GM19328 (cell line): ENCODE data around the gene DSC2.

Experiments
- ATAC-seq: cut with Tn5 transposase; IDR thresholded peaks from one replicate; pipeline ENCODE4 v1.9.1; 2021; ENCODE audit warnings: mild to moderate bottlenecking, moderate library complexity; ENCODE audit not compliant: unreplicated experiment

The DSC2 gene

GRCh38 chr18:31099450-31100230 is 2.6 kb downstream of the DSC2 start:
- no peak for ATAC-seq

GRCh38 chr18:31098878-31099277 is 3.3 kb downstream of the DSC2 start:
- ATAC-seq: no peak

DNA sequence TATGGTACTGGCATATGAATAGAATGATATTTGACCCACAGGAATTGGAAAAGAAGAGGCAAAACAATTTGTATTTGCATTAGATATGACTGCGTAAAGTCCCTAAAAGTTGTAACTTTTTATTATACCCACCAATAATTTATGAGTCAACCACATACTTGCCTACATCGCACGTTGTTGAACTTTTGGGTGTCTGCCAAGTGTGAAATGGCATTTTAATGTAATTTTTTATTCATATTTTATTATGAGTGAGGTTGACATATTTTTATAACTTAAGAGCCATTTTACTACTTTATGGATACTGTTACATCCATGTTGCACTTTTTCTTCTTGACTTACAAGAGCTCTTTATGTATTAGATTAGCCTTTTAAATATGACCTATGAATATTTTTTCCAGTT is 4.6 kb downstream of the DSC2 start:
- ATAC-seq: no peak

DNA sequence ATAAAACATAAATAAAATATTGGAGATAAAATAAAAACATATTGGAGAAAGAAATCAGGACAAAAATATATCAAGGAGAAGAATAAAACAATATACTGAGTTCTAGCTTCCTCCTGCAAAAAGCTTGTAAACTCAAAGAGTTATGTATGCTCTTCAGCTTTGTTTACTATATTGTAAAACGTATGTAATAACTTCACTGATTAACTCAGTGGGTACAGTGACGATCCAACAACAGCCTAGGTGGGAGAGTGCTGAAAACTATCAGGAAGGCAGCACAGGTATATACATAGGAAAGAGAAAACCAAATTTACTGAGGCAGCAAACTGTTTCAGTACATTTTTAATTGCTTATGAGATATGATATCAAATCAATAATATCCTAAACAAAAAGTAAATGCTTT is 8.3 kb downstream of the DSC2 start:
- no peak for ATAC-seq

GRCh38 chr18:31093294-31093693 is 8.9 kb downstream of the DSC2 start:
- ATAC-seq: no peak

GRCh38 chr18:31091350-31091749 is 10.9 kb downstream of the DSC2 start:
- ATAC-seq: no peak

DNA sequence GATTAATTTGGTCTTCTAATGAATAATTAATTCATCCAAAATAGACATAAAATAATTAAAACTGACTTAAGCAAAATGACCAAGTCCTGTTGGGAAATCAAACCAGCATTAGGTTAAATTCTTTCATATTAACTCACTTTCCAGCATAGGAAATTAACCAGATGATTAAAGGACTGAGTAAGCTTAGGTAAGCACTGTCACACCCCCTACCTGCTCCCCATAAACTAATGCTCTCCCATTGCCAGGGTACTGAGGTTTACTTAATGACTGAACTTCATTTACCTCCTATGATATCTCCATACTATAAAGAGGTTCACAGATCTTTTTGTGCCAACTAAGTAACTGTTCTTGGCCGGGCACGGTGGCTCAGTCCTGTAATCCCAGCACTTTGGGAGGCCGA is 13.7 kb downstream of the DSC2 start:
- no peak for ATAC-seq

- ATAC-seq: no peak
Measured at GRCh38 chr18:31079973-31080372, 22.2 kb downstream of the DSC2 start.

DNA sequence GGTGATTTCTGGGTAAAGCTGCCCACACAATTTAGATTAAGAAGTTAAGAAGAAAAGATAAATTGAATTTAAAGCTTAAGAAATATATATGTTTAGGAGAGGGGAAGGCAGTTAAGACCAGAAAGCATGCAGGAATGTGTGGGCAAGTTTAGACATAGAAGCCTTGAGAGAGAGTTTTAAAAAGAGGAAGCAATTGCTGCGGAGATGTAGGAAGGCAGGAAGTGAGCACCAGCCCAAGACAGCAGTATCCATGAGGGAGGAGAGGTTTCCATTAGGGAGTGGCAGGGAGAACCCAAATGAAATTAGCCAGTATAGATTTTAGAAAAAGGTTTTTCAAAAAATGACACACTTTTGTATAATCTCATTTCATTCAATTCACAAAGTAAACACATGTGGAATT is 24.3 kb downstream of the DSC2 start:
- ATAC-seq: no peak

- ATAC-seq: no peak
Measured at GRCh38 chr18:31072175-31072574, 30.0 kb downstream of the DSC2 start.

- ATAC-seq: no peak
Measured at GRCh38 chr18:31070206-31070605, 32.0 kb downstream of the DSC2 start.

GRCh38 chr18:31066266-31066665 is 36.0 kb downstream of the DSC2 start:
- ATAC-seq: no peak

DNA sequence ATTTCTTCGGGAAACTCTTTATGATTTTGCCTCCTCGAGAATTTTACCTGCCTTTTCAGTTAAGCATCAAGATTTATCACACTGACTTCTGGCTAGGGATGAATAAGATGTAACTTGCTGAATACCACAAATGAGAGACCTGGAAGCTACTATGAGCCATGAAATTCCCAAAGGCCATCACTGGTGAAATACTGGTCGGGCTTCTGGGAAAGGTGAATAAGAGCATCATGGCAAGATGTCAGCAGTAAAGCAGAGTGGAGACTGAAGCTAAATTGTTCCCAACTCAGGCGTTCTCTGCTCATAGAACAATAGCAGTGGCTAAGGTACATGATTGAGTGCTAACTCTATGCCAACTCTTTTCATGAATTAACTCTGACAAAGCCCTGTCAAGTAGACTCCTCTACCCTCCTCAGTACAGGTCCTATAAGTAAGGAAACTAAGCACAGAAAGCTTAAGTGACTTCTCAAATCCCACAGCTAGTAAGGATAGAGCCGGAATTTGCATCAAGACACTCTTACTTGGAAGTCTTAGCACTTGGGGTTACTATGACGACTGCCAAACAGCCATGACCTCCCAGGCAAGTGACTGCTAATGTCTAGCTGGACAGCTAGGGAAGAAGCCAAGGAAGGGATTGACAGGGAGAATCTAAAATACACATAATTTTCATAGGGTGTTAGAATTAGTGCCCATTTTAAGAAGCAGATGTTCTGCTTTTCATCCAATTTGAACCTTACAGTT is 37.0 kb downstream of the DSC2 start:
- no peak for ATAC-seq

DNA sequence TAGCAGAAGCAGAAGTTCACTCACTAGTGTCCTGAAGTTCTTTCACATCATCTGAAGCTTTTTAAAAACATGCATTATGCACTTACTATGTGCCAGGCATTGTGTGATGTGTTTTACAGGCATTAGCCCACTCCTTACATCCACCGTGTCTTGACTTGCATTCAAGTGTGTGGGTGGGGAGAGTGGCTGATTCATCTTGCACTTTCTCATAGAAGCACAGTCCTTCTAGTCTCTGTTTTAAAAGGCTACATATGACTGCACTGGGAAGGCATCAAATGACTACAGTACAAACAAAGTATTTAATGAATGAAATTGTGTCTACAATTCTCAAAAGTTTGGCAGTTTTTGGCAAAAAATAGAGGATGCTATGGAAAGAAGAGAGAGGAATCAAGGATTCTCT is 38.1 kb downstream of the DSC2 start:
- peak; percentile 58 for ATAC-seq

- peak; percentile 46 for ATAC-seq
Measured at GRCh38 chr18:31061945-31062344, 40.3 kb downstream of the DSC2 start.

DNA sequence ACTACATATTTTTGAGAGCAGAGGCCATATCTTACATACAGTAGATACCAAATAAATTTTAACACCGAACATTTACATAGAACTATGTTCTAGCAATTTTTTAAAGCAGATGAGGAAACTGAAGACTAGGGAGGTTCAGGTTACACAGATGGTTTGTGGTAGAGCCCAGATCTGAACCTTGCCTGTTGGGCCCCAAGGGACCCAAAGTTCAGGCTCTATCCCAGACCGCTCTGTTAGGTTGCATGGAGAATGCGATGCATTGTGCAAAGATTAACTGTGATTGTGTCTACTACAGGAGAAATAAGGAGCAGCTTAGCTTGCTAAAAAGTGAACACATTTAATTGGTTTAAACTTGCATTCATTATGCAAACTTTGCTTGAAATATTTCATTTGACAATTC is 43.3 kb downstream of the DSC2 start:
- no peak for ATAC-seq

DNA sequence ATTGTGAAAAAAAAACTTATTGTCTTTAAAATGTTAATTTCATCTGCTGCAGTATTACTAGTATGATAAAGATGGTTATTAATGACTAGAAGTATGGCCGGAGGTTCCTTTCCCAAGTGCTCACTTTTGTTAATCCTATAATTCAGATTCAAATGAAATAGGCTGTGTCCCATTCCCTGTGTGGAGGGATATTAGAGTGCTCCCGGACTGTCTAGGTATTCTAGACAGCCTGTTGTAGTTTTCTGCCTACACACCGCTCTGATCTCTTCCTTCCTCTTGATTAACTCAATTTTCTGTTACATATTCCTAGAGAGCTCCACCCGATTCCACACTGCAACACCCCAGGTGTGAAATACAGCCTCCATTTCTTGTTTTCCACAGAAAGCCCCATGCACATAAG is 44.3 kb downstream of the DSC2 start:
- no peak for ATAC-seq

DNA sequence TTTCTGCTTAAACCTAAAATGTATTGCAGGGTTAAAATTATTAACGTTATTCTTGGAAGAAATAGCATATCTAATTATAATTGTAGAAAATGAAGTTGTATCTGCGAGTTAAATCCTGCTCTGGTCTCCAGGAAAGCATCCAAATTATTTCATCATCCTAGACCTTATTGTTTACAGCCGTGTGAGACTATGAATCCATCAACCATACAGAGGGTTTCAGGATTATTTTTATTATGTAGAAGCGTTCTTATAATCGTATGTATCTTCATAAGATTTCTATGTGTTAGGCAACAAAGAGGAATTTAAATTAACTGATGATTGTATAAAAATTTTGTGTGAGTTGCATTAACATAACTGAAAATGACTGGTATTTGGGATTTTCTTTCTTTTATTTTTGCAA is 45.2 kb downstream of the DSC2 start:
- ATAC-seq: no peak

GRCh38 chr18:31056296-31056695 is 45.9 kb downstream of the DSC2 start:
- ATAC-seq: no peak

DNA sequence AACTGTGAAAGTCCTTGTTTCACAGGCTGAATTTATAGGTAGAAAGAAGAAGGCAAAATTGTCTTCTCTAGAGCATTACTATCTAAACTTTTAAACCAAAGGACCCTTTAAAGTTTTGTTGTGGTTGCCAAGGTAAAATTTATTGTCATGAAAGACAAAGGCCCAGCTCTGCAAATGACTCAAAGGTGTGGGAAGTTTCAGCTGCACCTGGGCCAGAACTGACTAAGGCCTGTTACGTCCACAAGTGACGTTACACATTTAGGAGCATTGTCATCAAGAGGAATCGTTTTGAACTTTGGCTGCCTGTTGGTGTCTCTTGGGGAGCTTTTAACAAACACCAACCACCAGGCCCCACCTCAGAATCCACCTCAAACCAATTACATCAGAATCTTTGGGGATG is 51.6 kb downstream of the DSC2 start:
- no peak for ATAC-seq

GRCh38 chr18:31049189-31049588 is 53.0 kb downstream of the DSC2 start:
- no peak for ATAC-seq

DNA sequence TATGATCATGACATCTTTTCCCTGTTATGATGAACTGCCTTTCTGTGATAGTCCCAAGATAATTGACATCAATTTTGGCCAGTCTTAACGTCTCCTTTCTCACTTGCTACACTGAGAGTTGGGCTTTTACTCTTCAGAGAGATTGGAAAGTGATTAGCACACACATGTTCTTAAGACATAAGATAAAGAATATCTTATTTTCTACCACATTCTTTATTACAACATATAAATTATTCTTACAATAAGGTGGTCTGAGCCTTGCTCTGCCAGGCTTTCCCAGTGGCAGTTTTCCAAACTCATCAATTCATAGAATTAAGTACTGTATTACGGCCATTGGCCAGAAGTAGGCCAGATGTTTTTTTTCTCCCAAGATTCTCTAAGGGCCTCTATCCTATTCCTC is 54.0 kb downstream of the DSC2 start:
- ATAC-seq: no peak

GRCh38 chr18:31046916-31047315 is 55.3 kb downstream of the DSC2 start:
- ATAC-seq: no peak
